Fibroblast of skin of back (primary cell): ENCODE measurements around the gene SLC7A6.

Source experiments
- DNase-seq: peaks from one replicate; pipeline ENCODE4 v3.0.0-alpha.2; 2013

The SLC7A6 gene

GRCh38 chr16:68348639-68349445 lies 84.5 kb downstream of the SLC7A6 start:
- DNase-seq, result no peak

DNA sequence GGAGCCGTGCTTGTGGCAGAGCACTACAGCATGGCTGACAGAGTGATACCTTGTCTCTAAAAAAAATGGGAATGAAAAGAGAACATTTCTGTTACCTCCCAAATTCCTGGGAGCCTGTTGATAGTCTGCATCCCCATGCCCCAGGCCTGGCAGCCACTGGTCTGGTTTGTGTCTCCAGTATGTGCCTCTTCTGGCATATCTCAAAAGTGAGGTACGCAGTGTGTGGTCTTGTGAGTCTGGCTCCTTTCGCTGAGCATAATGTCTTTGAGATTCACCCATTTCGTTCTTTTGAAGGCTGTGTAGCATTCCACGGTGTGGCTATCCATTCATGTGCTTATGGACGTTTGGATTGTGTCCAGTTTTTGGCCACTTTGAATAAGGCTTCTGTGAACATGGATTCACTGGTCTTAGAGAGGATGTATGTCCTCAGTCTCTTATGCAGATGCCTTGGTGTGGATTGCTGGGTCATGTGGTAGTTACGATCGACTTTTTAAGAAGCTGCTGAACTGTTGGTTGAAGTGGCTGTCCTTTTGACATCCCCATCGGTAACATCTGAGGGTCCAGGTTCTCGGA lies 85.6 kb downstream of the SLC7A6 start:
- DNase-seq, result no peak

DNA sequence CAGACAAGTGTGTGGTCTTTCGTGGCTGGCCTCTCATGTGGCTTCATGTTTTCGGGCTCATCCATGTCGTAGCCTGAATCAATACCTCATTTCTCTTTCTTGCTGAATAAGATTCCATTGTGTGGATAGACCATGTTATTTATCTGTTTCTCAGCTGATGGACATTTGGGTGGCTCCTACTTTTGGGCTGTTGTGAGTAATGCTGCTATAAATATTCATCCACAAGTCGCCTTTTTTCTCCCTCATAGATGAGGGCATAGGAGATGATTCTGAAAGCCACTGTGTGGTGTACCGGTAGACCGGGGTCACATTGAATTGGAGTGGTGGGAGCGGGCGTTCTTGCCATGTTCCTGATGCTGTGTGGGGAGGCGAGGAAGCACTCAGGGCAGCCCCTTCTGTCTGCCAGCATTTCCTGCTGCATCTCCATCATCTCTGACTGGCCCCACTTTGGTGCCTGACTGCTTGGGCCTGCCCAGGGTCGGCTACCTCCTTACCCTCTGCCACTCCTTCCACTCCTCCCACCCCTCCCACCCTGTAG lies 86.6 kb downstream of the SLC7A6 start:
- DNase-seq, result no peak
